Cardiac fibroblast (primary cell): ENCODE results near the gene TSG101.

Experiments
- DNase-seq, 2 donors: peaks; one replicate each; pipeline versions ENCODE4 v3.0.0 to v3.0.0-alpha.2; 2010; ENCODE audit warnings: low read depth in 2 of 2
- H3K4me3 ChIP-seq, 2 donors: replicated peaks in 1 of 2; 1 replicate in 1 of 2; 2 replicates in 1 of 2; pipeline ENCODE4 v1.5.1; 2011; ENCODE audit warnings: low read depth in 2 of 2, low read length in 2 of 2, mild to moderate bottlenecking in 2 of 2, moderate library complexity in 1 of 2
- TF ChIP-seq, protein P1 (sequence below): IDR thresholded peaks from one replicate; pipeline ENCODE4 v1.5.1; 2011; ENCODE audit warnings: low read depth, mild to moderate bottlenecking, low read length, inconsistent platforms

The TSG101 gene

DNA sequence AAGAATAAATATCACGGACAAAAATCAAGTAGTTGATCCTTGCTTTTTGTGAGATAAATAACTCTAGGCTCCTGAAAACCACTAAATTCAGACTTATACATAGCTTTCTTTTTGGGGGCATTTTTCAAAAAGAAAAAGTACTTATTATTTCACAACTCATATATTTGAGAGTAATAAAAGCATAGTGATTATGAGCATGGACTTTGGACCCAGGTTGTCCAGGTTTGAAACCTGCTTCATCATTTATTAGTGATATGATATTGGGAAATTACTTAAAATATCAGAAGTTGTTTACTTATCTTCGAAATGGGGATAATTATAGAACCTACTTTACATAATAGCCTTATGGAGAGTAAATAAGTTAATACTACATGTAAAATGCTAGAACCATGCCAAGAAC lies 88.1 kb downstream of the TSG101 start:
- TF ChIP-seq, protein P1, sequence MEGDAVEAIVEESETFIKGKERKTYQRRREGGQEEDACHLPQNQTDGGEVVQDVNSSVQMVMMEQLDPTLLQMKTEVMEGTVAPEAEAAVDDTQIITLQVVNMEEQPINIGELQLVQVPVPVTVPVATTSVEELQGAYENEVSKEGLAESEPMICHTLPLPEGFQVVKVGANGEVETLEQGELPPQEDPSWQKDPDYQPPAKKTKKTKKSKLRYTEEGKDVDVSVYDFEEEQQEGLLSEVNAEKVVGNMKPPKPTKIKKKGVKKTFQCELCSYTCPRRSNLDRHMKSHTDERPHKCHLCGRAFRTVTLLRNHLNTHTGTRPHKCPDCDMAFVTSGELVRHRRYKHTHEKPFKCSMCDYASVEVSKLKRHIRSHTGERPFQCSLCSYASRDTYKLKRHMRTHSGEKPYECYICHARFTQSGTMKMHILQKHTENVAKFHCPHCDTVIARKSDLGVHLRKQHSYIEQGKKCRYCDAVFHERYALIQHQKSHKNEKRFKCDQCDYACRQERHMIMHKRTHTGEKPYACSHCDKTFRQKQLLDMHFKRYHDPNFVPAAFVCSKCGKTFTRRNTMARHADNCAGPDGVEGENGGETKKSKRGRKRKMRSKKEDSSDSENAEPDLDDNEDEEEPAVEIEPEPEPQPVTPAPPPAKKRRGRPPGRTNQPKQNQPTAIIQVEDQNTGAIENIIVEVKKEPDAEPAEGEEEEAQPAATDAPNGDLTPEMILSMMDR, result no peak
- no peak for DNase-seq
- no peak overlapping the region for H3K4me3 ChIP-seq
